Stimulated activated naive CD8-positive, alpha-beta T cell treated with anti-CD3 and anti-CD28 coated beads, Interleukin-15, Interleukin-2, amounts not matched to agents 100 U/mL and 50 U/mL, for 24 hours (primary cell): Measurements from ENCODE around the gene DOK1.
"Not testable (repeated sequence)": the region's sequence is repeated elsewhere in the genome, so short reads cannot be mapped to it uniquely, and the experiment has no call there.

Experiments used
- ATAC-seq: fragments of 150-1000 bp; cut with Tn5 transposase; one replicate; pipeline ENCODE4 v1.10.0; 2021
- DNase-seq: peaks from one replicate; pipeline ENCODE4 v3.0.0; 2021

DOK1 gene

GRCh38 chr2:74548900-74549826, 5.4 kb upstream of the DOK1 start:
- DNase-seq = peak; percentile 52
- peak; percentile 64 for ATAC-seq

GRCh38 chr2:74550231-74550630, 4.3 kb upstream of the DOK1 start:
- no peak for ATAC-seq
- no peak for DNase-seq

- ATAC-seq (no peak), DNase-seq (no peak)
These were observed 3.0 kb upstream of the DOK1 start for GRCh38 chr2:74551530-74551929.

- ATAC-seq = no peak
- DNase-seq = no peak
These were observed 2.3 kb upstream of the DOK1 start for GRCh38 chr2:74551942-74552913.

GRCh38 chr2:74552914-74553811, 1.4 kb upstream of the DOK1 start:
- ATAC-seq (no peak), DNase-seq (no peak)

GRCh38 chr2:74554820-74555531, 456 bp downstream of the DOK1 start:
- ATAC-seq (peak; percentile 53), DNase-seq (peak; percentile 55)

- DNase-seq (no peak), ATAC-seq (no peak)
These were observed 1.1 kb downstream of the DOK1 start for GRCh38 chr2:74555610-74556103.

- DNase-seq = no peak
- ATAC-seq = no peak
These were observed 1.6 kb downstream of the DOK1 start for GRCh38 chr2:74556159-74556558.

- DNase-seq (no peak), ATAC-seq (no peak)
These were observed 2.4 kb downstream of the DOK1 start for GRCh38 chr2:74556831-74557370.

- no peak for DNase-seq
- ATAC-seq = no peak
These were observed 4.0 kb downstream of the DOK1 start for GRCh38 chr2:74558284-74559230.

GRCh38 chr2:74559912-74560311, 5.4 kb downstream of the DOK1 start:
- ATAC-seq (no peak), DNase-seq (no peak)

- no peak for DNase-seq
- ATAC-seq = no peak
These were observed 6.1 kb downstream of the DOK1 start for GRCh38 chr2:74560591-74560990.

GRCh38 chr2:74561022-74561421, 6.5 kb downstream of the DOK1 start:
- DNase-seq, ATAC-seq: not testable (repeated sequence)

GRCh38 chr2:74562126-74562775, 7.7 kb downstream of the DOK1 start:
- ATAC-seq (no peak), DNase-seq (no peak)

- DNase-seq = no peak
- no peak for ATAC-seq
These were observed 9.7 kb downstream of the DOK1 start for GRCh38 chr2:74564222-74564621.

- no peak for DNase-seq
- peak; percentile 11 for ATAC-seq
These were observed 11.7 kb downstream of the DOK1 start for GRCh38 chr2:74566076-74566753.

GRCh38 chr2:74566754-74567085, 12.2 kb downstream of the DOK1 start:
- ATAC-seq (peak; percentile 72), DNase-seq (no peak)

GRCh38 chr2:74567881-74568280, 13.4 kb downstream of the DOK1 start:
- DNase-seq (no peak), ATAC-seq (no peak)
